Regular cardiac myocyte (primary cell): ENCODE results near the gene LRCH2. TPM values are rescaled to one million over a fixed set of nuclear protein-coding genes. Genes with fewer than 3 reads are reported as not detected.

Experiments used
- total RNA-seq: library from RNA; depleted of rRNA; stranded (reverse); fragments of >200 nt; gene quantifications from 2 replicates; pipeline ENCODE4 v1.2.3, GENCODE V29; 2014

LRCH2 gene, protein sequence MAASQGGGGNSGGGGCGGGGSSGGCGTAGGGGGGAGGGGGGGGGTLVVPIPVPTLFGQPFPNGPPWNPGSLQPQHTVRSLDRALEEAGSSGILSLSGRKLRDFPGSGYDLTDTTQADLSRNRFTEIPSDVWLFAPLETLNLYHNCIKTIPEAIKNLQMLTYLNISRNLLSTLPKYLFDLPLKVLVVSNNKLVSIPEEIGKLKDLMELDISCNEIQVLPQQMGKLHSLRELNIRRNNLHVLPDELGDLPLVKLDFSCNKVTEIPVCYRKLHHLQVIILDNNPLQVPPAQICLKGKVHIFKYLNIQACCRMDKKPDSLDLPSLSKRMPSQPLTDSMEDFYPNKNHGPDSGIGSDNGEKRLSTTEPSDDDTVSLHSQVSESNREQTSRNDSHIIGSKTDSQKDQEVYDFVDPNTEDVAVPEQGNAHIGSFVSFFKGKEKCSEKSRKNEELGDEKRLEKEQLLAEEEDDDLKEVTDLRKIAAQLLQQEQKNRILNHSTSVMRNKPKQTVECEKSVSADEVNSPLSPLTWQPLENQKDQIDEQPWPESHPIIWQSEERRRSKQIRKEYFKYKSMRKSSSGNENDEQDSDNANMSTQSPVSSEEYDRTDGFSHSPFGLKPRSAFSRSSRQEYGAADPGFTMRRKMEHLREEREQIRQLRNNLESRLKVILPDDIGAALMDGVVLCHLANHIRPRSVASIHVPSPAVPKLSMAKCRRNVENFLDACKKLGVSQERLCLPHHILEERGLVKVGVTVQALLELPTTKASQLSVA
- 5.0 and 7.0 TPM in 2 replicates for total RNA-seq

GRCh38 chrX:115233497-115234455, at the start of gene LRCH2:
Gene LRCH2, minus strand, starts transcription at chrX:115234096. Its CDS starts 55 bp downstream, at chrX:115234041.

GRCh38 chrX:115189110-115189509, 44.8 kb downstream of the LRCH2 start, which contains the start of gene RBMXL3:
Gene RBMXL3, plus strand, starts transcription at chrX:115189410. Its CDS starts 32 bp downstream, at chrX:115189442.

Other genes starting within 250 kb of the LRCH2 start
- 0.38 and 1.1 TPM in 2 replicates for gene IL13RA2, start 216.5 kb downstream of the LRCH2 start, total RNA-seq
- gene RBMXL3, start 44.7 kb downstream of the LRCH2 start, total RNA-seq, result not detected in 2 replicates
- gene LUZP4, start 55.6 kb upstream of the LRCH2 start, total RNA-seq, result not detected in 2 replicates